ENCODE measurements around the gene OSBPL2. TPM values are rescaled to one million over a fixed set of nuclear protein-coding genes. Genes with fewer than 3 reads are reported as not detected.

OSBPL2 gene
- total RNA-seq, 1 experiment from 2014 or later, result 49.5 TPM

DNA sequence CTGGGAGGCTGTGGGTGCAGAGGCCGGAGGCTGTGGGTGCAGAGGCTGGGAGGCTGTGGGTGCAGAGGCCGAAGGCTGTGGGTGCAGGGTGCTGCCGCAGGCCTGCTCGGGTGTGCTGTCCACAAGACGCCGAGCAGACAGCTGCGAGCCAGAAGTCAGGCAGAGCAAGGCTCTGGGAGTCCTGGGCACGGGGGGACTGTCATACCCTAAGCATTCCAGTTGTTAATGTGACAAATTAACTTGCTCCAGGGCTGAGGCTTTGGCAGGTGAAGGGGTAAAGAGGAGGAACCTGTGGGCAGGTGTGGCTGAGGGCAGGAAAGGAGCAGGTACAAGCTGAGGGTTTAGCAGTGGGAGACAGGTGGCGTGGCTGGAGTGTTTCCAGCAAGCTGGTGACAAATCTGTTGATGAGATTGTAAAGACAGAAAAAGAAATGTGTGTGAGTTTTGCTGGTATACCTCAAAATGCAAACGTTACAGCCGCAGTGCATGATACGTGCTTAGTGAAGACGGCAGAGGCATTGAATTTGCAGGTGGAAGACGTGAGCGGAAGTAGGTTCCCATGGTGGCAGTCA, 50.3 kb downstream of the OSBPL2 start:
- Mint-ChIP-seq H3K27me3 (ENCODE audit: low read depth) (no peaks in the 10 kb centered on the region), H3K27ac (no peak overlapping the region), H3K4me3 (no peak overlapping the region), H3K9me3 (no peaks in the 10 kb centered on the region), H3K36me3 (peaks cover 23% of the 10 kb centered on the region), H3K4me1 (no peaks in the 10 kb centered on the region)
- ATAC-seq (no peak), DNase-seq (ENCODE audit: low spot score) (no peak)
- TF ChIP-seq ARID4B (CRISPR knock-in tag; IDR thresholded peaks at IDR 0.05; ENCODE audit: borderline replicate concordance) (no peak), ATF6 (CRISPR knock-in tag; IDR thresholded peaks at IDR 0.05) (no peak), NFYB (CRISPR knock-in tag; conservative IDR thresholded peaks at IDR 0.05; ENCODE audit: low read depth) (no peak), NFATC4 (CRISPR knock-in tag; IDR thresholded peaks at IDR 0.05) (no peak), ZNF423 (CRISPR knock-in tag; IDR thresholded peaks at IDR 0.05) (no peak)
- POLR2A ChIA-PET, result no interaction called here
- CTCF ChIA-PET, result no interaction called here

GRCh38 chr20:62289131-62289530, 50.8 kb downstream of the OSBPL2 start:
- Mint-ChIP-seq H3K27ac (no peak overlapping the region; the same call in 1 of the 2 replicates), H3K4me3 (no peak overlapping the region), H3K4me1 (no peaks in the 10 kb centered on the region), H3K36me3 (peaks cover 22% of the 10 kb centered on the region), H3K9me3 (no peaks in the 10 kb centered on the region), H3K27me3 (ENCODE audit: low read depth) (no peaks in the 10 kb centered on the region)
- CTCF ChIA-PET, result no interaction called here
- no peak for ATAC-seq
- POLR2A ChIA-PET, result no interaction called here
- DNase-seq (ENCODE audit: low spot score), result no peak
- no peak for TF ChIP-seq ZNF671 (CRISPR knock-in tag; IDR thresholded peaks at IDR 0.05)
- TF ChIP-seq, protein P1, sequence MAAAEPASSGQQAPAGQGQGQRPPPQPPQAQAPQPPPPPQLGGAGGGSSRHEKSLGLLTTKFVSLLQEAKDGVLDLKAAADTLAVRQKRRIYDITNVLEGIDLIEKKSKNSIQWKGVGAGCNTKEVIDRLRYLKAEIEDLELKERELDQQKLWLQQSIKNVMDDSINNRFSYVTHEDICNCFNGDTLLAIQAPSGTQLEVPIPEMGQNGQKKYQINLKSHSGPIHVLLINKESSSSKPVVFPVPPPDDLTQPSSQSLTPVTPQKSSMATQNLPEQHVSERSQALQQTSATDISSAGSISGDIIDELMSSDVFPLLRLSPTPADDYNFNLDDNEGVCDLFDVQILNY (CRISPR knock-in tag; IDR thresholded peaks at IDR 0.05), result no peak
- no peak for TF ChIP-seq NFE2L1 (CRISPR knock-in tag; IDR thresholded peaks at IDR 0.05)
- TF ChIP-seq ZNF232 (CRISPR knock-in tag; IDR thresholded peaks at IDR 0.05), result no peak
- no peak for TF ChIP-seq SMAD3 (CRISPR knock-in tag; IDR thresholded peaks at IDR 0.05; ENCODE audit: borderline replicate concordance)
- no peak for TF ChIP-seq SP1 (CRISPR knock-in tag; conservative IDR thresholded peaks at IDR 0.05)

DNA sequence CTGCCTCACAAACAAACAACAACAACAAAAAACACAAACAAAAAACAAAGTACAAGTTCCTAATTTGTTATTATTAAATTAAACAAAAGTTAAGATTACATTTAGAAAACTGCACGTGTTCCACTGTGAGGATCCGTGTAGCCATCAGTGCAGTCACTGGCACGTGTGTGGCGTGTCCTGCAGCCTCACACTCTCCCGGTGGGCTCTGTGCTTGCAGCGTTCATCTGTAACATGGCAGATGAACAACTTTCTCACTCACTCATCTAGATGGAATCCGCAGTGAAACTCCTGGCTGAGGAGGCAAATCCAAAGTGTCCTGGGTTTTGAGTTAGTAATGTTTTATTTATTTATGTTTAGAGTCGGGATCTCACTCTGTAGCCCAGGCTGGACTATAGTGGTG, 51.6 kb downstream of the OSBPL2 start:
- Mint-ChIP-seq H3K4me1 (no peaks in the 10 kb centered on the region), H3K4me3 (no peak overlapping the region), H3K27ac (no peak overlapping the region), H3K27me3 (ENCODE audit: low read depth) (no peaks in the 10 kb centered on the region), H3K36me3 (peaks cover 24% of the 10 kb centered on the region), H3K9me3 (no peaks in the 10 kb centered on the region)
- CTCF ChIA-PET, result interaction anchor here (0.6 to 0.7 kb wide), 2 partner anchors 35 to 119 kb away, joined by 3 read pairs; no protein-coding TSS in a partner anchor
- ATAC-seq (no peak), DNase-seq (ENCODE audit: low spot score) (no peak)
- POLR2A ChIA-PET, result no interaction called here
- TF ChIP-seq IRF2 (CRISPR knock-in tag; IDR thresholded peaks at IDR 0.05; ENCODE audit: borderline replicate concordance, low read depth) (no peak), ZNF232 (CRISPR knock-in tag; IDR thresholded peaks at IDR 0.05) (no peak)

All from WTC11 (cell line).